HG02943 (cell line): ENCODE data around the gene GP5.

Experiments used
- ATAC-seq: cut with Tn5 transposase; IDR thresholded peaks from one replicate; pipeline ENCODE4 v1.9.1; 2021; ENCODE audit warnings: mild to moderate bottlenecking, low read depth, moderate library complexity; ENCODE audit not compliant: unreplicated experiment

Gene GP5

GRCh38 chr3:194399166-194399565 is at the start of gene GP5:
TSS of gene GP5 (minus strand) at chr3:194399266. CDS start at chr3:194398282, 984 bp downstream.
- no peak for ATAC-seq

GRCh38 chr3:194447657-194448056 is 48.6 kb upstream of the GP5 start:
- ATAC-seq = no peak

GRCh38 chr3:194447161-194447560 is 48.1 kb upstream of the GP5 start:
- ATAC-seq = no peak

- ATAC-seq = no peak
Measured at GRCh38 chr3:194446754-194447153, 47.7 kb upstream of the GP5 start.

- no peak for ATAC-seq
Measured at GRCh38 chr3:194446172-194446571, 47.1 kb upstream of the GP5 start.

- no peak for ATAC-seq
Measured at GRCh38 chr3:194443901-194444300, 44.8 kb upstream of the GP5 start.

- ATAC-seq = no peak
Measured at GRCh38 chr3:194440756-194441155, 41.7 kb upstream of the GP5 start.

GRCh38 chr3:194439881-194440550 is 41.0 kb upstream of the GP5 start:
- ATAC-seq = no peak

GRCh38 chr3:194434503-194434902 is 35.4 kb upstream of the GP5 start:
- ATAC-seq = no peak

- no peak for ATAC-seq
Measured at GRCh38 chr3:194431554-194431953, 32.5 kb upstream of the GP5 start.

GRCh38 chr3:194425399-194425798 is 26.3 kb upstream of the GP5 start:
- no peak for ATAC-seq

- ATAC-seq = no peak
Measured at GRCh38 chr3:194424953-194425352, 25.9 kb upstream of the GP5 start.

GRCh38 chr3:194424373-194424772 is 25.3 kb upstream of the GP5 start:
- ATAC-seq = no peak

- ATAC-seq = no peak
Measured at GRCh38 chr3:194423317-194423716, 24.3 kb upstream of the GP5 start.

- no peak for ATAC-seq
Measured at GRCh38 chr3:194422188-194422587, 23.1 kb upstream of the GP5 start.

GRCh38 chr3:194418671-194419070 is 19.6 kb upstream of the GP5 start:
- no peak for ATAC-seq

- no peak for ATAC-seq
Measured at GRCh38 chr3:194407423-194407822, 8.4 kb upstream of the GP5 start.

GRCh38 chr3:194405766-194406165 is 6.7 kb upstream of the GP5 start:
- ATAC-seq = no peak

GRCh38 chr3:194404365-194405140 is 5.5 kb upstream of the GP5 start:
- no peak for ATAC-seq

- no peak for ATAC-seq
Measured at GRCh38 chr3:194401868-194402329, 2.8 kb upstream of the GP5 start.

GRCh38 chr3:194401346-194401745 is 2.3 kb upstream of the GP5 start:
- no peak for ATAC-seq

- no peak for ATAC-seq
Measured at GRCh38 chr3:194399874-194400411, 877 bp upstream of the GP5 start.
